Loucy (cell line): ENCODE data around the gene UTP4.

ENCODE experiments used
- CTCF ChIP-seq: fragments of 200-600 bp; sonication (generic); conservative IDR thresholded peaks from 2 replicates; pipeline ENCODE4 v1.5.1; 2014; ENCODE audit warnings: mild to moderate bottlenecking, antibody characterized with exemption, low read length
- EZH2phosphoT487 ChIP-seq: fragments of 200-600 bp; IDR thresholded peaks from 2 replicates; pipeline ENCODE4 v1.6.1; 2018; ENCODE audit warnings: antibody characterized with exemption, mild to moderate bottlenecking, moderate library complexity, borderline replicate concordance

DNA sequence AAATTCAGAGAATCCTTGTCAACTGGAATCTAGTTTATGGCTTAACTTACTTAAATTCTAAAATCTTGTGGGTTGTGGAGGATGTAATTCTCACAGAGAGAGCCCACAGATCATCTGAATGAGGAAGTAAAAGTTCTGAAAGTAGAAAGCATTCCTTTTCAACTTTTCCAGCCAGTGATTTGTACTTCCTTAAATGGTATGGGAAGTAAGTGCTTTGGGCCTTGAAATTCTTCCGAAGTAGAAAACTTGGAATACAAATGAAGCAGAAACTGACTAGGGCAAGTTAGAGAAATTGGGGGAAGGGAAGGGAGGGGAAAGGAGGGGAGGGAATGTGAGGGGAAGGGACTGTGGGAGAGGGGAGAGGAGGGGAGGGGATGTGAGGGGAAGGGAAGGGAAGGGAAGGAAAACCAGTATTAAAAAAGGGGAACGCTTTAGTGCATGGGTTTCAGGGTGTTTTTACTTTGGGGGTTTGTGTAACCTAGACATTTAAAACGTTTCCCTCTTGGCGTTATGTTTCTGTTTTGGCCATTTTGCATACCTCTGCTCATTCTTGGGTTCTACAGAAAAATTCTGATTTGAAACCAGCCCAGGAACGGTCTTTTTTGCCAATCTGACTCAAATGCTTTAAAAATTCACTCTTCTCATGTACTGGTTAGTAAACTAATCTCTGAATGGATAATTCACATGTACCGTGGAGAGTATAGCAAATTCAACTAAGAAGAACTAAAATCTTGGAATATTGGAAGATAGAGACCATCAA is 39.1 kb downstream of the UTP4 start:
- no peak for TF ChIP-seq CTCF
- no peak for TF ChIP-seq EZH2phosphoT487
